Measurements from ENCODE around the gene NR3C1.

The NR3C1 gene

GRCh38 chr5:143248822-143249579 is 154.5 kb downstream of the NR3C1 start:
- no peak for DNase-seq

GRCh38 chr5:143248391-143248790 is 155.1 kb downstream of the NR3C1 start:
- no peak for DNase-seq

- DNase-seq, result no peak
Observed at GRCh38 chr5:143247134-143247815, 156.2 kb downstream of the NR3C1 start.

- no peak for DNase-seq
Observed at GRCh38 chr5:143245929-143246561, 157.4 kb downstream of the NR3C1 start.

DNA sequence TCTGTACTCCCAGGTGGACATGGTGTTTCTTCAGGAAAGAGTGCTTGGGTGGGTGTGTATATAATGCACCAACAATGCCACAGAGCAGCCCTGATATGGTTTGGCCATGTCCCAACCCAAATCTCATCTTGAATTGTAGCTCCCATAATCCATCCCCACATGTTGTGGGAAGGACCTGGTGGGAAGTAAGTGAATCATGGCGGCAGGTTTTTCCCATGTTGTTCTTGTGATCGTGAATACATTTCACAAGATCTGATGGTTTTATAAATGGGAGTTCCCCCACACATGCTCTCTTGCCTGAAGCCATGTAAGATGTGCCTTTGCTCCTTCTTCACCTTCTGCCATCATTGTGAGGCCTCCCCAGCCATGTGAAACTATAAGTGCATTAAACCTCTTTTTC is 158.5 kb downstream of the NR3C1 start:
- DNase-seq, result no peak

GRCh38 chr5:143244000-143244736 is 159.3 kb downstream of the NR3C1 start:
- DNase-seq, result no peak

DNA sequence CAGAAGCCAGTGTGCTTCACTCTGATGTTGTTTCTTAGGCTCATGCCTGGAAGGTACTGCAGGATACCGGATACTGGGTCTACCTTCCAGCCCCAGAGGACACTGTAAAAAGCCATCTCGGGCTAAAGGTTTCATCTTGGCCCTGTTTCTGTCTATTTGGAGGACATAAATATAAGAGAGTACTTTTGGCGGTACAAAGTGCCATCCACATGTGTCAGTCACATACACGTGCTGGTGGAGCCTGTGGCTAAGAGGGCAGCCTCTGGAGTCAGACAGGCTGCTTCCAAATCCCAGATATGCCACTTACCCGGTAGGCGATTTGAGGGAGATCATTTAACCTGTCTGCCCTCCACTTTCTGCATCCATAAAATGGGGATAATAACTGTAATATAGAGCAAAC is 160.4 kb downstream of the NR3C1 start:
- no peak for DNase-seq

GRCh38 chr5:143241892-143242291 is 161.6 kb downstream of the NR3C1 start:
- DNase-seq, result no peak

- DNase-seq, result no peak
Observed at GRCh38 chr5:143239882-143240518, 163.5 kb downstream of the NR3C1 start.

DNA sequence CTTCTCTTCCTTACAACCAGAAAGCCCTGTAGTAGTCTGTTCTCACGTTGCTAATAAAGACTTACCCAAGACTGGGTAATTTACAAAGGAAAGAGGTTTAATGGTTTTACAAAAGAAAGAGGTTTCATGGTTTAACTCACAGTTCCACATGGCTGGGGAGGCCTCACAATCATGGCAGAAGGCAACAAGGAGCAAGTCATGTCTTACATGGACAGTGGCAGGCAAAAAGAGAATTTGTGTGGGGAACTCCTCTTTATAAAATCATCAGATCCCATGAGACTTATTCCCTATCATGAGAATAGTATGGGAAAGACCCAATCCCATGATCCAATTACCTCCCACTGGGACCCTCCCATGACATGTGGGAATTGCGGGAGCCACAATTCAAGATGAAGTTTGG is 164.9 kb downstream of the NR3C1 start:
- DNase-seq, result no peak

DNA sequence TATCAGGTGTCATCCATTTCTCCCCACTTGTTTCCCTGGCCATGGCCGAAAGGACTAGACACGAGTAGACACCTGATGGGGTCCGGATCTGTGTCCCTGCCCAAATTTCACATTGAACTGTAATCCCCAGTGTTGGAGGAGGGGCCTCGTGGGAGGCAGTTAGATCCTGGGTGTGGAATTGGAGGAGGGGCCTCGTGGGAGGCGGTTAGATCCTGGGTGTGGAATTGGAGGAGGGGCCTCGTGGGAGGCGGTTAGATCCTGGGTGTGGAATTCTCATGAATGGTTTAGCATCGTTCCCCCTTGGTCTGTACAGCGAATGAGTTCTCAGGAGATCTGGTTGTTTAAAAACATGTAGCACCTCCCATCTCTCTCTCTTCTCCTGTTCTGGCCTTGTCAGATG is 165.8 kb downstream of the NR3C1 start:
- DNase-seq, result no peak

GRCh38 chr5:143236682-143237081 is 166.8 kb downstream of the NR3C1 start:
- DNase-seq, result no peak

DNA sequence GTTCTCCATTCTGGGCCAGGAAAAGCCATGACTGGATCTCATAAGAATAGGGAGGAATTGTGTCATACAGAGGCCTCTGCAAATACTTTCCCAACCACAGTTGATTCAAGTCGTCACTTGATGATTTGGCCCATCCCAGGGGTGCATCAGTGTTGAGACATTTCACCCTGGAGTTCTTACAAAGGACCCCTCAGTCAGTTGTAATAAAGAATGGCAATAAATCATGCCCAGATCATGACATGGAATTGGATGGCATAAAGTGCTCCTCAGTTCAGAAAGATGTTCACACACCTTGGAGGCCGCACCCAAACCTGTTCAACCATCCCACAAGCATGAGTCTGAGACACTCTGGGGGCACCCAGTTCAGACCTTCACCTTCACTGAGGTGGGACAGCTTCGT is 168.1 kb downstream of the NR3C1 start:
- no peak for DNase-seq

DNA sequence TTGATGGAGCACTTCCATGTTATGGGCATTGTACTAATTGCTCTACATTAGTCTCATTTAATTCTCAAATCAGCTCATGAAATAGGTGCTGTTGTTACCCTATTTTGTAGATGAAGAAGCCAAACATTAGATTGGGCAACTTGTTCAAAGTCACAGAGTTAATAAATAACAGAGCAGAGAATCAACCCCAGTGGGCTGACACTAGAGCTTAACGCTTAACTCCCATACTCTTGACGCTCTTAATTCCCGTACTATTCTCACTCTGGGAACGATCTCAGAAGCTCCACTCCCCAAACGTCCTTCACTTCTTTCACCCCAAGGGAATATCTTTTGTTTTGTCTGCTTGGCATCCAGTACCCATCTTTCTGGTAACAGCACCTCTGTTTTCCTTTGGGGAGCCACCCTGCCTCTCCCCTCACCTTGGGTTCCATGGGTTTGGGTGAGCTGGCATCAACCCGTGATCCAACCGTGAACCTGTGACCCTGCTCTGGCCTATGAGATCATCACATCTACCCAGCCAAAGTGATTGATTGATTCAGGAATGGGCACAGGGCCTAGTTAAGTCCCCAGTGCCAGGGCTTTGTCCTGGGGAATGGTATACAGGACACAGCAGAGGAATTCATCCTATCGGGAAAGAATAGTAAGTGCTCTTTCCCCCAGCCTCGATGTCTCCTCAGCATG is 169.2 kb downstream of the NR3C1 start:
- no peak for DNase-seq

GRCh38 chr5:143233031-143233430 is 170.5 kb downstream of the NR3C1 start:
- DNase-seq, result no peak

DNA sequence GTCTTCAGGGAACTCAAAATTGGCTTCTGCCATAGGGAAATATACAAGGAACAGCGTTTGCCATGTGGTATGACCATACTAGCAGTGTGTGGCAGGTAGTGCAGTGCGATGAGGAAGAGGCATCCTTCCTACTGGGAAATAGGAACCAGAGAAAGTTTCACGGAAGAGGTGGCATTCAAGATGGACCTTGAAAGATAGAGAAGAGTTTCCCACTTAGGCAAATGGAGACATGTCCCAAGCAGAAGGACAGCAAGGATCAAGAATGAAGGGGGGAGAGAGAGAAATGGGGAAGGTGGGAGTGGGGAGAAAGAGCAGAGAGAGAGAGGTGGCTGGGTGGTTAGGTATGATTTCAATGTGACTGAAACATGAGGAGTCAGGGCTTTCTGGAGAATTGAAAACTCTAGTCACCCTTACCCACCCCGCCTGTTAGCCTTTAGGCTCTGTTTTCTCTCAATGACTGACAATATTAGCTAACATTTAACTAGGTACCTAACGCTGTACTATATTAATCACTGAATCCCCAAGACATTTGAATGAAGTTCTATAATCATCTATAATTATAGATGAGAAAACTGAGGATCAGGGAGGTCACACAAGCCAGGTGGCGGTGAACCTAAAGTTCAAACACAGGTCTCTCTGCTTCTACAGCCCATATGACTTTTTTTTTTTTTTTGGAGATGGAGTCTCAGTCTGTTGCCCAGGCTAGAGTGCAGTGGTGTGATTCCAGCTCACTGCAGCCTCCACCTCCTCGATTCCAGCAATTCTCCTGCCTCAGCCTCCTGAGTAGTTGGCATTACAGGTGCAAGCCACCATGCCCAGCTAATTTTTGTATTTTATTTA is 171.3 kb downstream of the NR3C1 start:
- DNase-seq, result no peak

DNA sequence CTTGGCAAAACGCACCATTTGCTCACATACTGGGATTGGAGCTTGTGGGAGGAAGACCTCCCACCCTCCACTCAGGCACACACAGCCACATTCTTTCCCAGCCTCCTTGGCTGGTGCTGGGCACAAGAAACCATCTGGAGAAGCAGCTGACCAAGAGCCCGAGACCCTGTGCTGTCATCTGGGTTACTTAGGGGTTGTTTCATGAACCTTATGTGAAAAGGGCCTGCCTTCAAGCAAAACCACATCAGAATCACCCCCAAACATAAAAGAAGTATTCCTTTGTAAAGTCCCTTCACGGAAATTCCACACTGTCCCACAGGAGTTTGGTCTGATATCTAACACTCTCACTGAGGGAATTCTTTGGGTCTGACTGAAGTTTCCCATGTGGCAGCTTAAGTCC is 172.1 kb downstream of the NR3C1 start:
- no peak for DNase-seq

GRCh38 chr5:143230676-143230996 is 172.8 kb downstream of the NR3C1 start:
- no peak for DNase-seq

GRCh38 chr5:143229896-143230675 is 173.4 kb downstream of the NR3C1 start:
- DNase-seq, result no peak

DNA sequence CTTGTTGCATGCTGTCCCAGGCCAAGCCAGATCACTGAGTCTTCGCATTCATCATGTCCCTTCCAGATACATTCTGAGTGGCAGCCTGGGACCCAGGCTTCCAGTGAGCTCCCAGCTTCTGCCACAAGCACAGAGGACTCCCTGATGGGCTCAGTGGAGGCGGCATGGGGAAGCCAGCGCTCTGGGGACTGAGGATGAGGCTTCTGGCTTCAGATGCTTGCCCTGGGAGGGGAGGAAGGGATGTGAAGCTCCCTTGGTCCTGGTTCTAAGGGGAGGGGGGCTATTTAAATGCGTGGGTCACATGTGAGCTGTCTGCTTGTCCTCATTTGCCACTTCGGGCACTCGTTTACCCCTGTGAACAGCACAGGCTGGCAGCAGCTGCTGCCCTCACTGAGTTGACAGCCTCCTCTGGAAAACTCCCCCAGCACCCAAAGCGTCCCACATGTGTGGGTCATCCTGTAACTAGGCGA is 174.0 kb downstream of the NR3C1 start:
- no peak for DNase-seq

Measured in CD4-positive, alpha-beta T cell treated with Interleukin-15 for 1 hour (primary cell).